LNCAP (cell line): ENCODE data around the gene FCN1.

Experiments
- CTCF ChIP-seq: fragments of 450-650 bp; IDR thresholded peaks from 2 replicates; pipeline ENCODE4 v1.5.1; 2017; ENCODE audit warnings: mild to moderate bottlenecking

The FCN1 gene

GRCh38 chr9:134943411-134943810 lies 25.7 kb upstream of the FCN1 start:
- no peak for TF ChIP-seq CTCF

- TF ChIP-seq CTCF = no peak
Measured at GRCh38 chr9:134942788-134943184, 25.1 kb upstream of the FCN1 start.

GRCh38 chr9:134942011-134942787 lies 24.5 kb upstream of the FCN1 start:
- no peak for TF ChIP-seq CTCF

- TF ChIP-seq CTCF = no peak
Measured at GRCh38 chr9:134940236-134941208, 22.8 kb upstream of the FCN1 start.

GRCh38 chr9:134939836-134940235 lies 22.1 kb upstream of the FCN1 start:
- TF ChIP-seq CTCF = no peak

- no peak for TF ChIP-seq CTCF
Measured at GRCh38 chr9:134939080-134939733, 21.5 kb upstream of the FCN1 start.

- TF ChIP-seq CTCF = no peak
Measured at GRCh38 chr9:134938346-134939079, 20.8 kb upstream of the FCN1 start.
